22Rv1 (cell line): ENCODE data around the gene CCDC187.

ENCODE experiments used
- ZFX ChIP-seq: fragments of 450-650 bp; IDR thresholded peaks from 2 replicates; pipeline ENCODE4 v1.6.1; 2017; ENCODE audit warnings: antibody characterized with exemption, borderline replicate concordance
- TF ChIP-seq, protein P1 (sequence below): fragments of 450-650 bp; IDR thresholded peaks from 2 replicates; pipeline ENCODE4 v1.5.1; 2017; ENCODE audit warnings: mild to moderate bottlenecking

DNA sequence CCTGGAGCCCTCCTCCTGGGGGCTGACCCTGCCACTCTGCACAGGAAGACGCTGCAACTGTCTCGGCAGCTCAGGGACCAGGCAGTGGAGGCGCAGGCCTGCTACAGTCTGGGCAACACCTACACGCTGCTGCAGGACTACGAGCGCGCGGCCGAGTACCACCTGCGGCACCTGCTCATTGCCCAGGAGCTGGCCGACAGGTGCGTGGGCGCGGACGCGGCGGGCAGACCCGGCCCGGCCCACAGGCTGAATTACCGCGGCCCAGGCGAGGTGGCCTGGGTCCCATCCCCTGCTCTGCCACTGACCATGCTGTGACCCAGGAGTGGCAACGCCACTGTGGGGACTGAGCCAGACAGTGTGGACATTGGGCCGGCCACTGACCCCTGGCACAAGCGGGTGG is 34.6 kb upstream of the CCDC187 start:
- TF ChIP-seq, protein P1, sequence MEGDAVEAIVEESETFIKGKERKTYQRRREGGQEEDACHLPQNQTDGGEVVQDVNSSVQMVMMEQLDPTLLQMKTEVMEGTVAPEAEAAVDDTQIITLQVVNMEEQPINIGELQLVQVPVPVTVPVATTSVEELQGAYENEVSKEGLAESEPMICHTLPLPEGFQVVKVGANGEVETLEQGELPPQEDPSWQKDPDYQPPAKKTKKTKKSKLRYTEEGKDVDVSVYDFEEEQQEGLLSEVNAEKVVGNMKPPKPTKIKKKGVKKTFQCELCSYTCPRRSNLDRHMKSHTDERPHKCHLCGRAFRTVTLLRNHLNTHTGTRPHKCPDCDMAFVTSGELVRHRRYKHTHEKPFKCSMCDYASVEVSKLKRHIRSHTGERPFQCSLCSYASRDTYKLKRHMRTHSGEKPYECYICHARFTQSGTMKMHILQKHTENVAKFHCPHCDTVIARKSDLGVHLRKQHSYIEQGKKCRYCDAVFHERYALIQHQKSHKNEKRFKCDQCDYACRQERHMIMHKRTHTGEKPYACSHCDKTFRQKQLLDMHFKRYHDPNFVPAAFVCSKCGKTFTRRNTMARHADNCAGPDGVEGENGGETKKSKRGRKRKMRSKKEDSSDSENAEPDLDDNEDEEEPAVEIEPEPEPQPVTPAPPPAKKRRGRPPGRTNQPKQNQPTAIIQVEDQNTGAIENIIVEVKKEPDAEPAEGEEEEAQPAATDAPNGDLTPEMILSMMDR = no peak
- no peak for TF ChIP-seq ZFX
